HEK293 (cell line): ENCODE data around the gene PNRC1.

Experiments used
- HOXD13 ChIP-seq: sonication (generic); formaldehyde crosslinking; IDR thresholded peaks from 2 replicates; pipeline ENCODE4 v1.8.0; 2022; ENCODE audit warnings: missing genetic modification reagents, borderline replicate concordance
- KLF17 ChIP-seq: fragments of 450-650 bp; formaldehyde crosslinking; IDR thresholded peaks from 2 replicates; pipeline ENCODE4 v1.5.1; 2016; ENCODE audit warnings: missing biosample characterization, missing genetic modification characterization
- MEIS1 ChIP-seq: sonication (generic); formaldehyde crosslinking; IDR thresholded peaks from 2 replicates; pipeline ENCODE4 v1.8.1; 2022; ENCODE audit warnings: missing genetic modification reagents, mild to moderate bottlenecking, borderline replicate concordance
- PRDM10 ChIP-seq: fragments of 450-650 bp; formaldehyde crosslinking; IDR thresholded peaks from 2 replicates; pipeline ENCODE4 v1.5.1; 2016; ENCODE audit warnings: missing biosample characterization, missing genetic modification characterization
- RBAK ChIP-seq: fragments of 450-650 bp; formaldehyde crosslinking; IDR thresholded peaks from 2 replicates; pipeline ENCODE4 v1.5.1; 2016; ENCODE audit warnings: missing biosample characterization, missing genetic modification characterization
- SALL2 ChIP-seq: fragments of 450-650 bp; formaldehyde crosslinking; IDR thresholded peaks from 2 replicates; pipeline ENCODE4 v1.5.0; 2017; ENCODE audit warnings: missing biosample characterization, mild to moderate bottlenecking, missing genetic modification characterization, borderline replicate concordance
- TSHZ1 ChIP-seq: fragments of 450-650 bp; formaldehyde crosslinking; IDR thresholded peaks from 2 replicates; pipeline ENCODE4 v1.5.1; 2016; ENCODE audit warnings: missing biosample characterization, missing genetic modification characterization, borderline replicate concordance
- YY2 ChIP-seq: fragments of 450-650 bp; formaldehyde crosslinking; IDR thresholded peaks from 2 replicates; pipeline ENCODE4 v1.5.1; 2016; ENCODE audit warnings: missing biosample characterization, missing genetic modification characterization
- ZBTB44 ChIP-seq: fragments of 450-650 bp; IDR thresholded peaks from 2 replicates; pipeline ENCODE4 v1.5.1; 2018; ENCODE audit warnings: missing biosample characterization, mild to moderate bottlenecking, missing genetic modification characterization
- ZFP37 ChIP-seq: fragments of 450-650 bp; formaldehyde crosslinking; IDR thresholded peaks from 2 replicates; pipeline ENCODE4 v1.5.1; 2016; ENCODE audit warnings: missing biosample characterization, missing genetic modification characterization
- ZNF19 ChIP-seq: fragments of 450-650 bp; formaldehyde crosslinking; IDR thresholded peaks from 2 replicates; pipeline ENCODE4; 2016; ENCODE audit warnings: missing biosample characterization, missing genetic modification characterization, low read depth
- ZNF292 ChIP-seq: fragments of 450-650 bp; formaldehyde crosslinking; IDR thresholded peaks from 2 replicates; pipeline ENCODE4 v1.5.1; 2016; ENCODE audit warnings: low read depth, missing biosample characterization, missing genetic modification characterization, borderline replicate concordance
- ZNF362 ChIP-seq: fragments of 450-650 bp; formaldehyde crosslinking; IDR thresholded peaks from 2 replicates; pipeline ENCODE4 v1.5.1; 2016; ENCODE audit warnings: missing biosample characterization, missing genetic modification characterization
- ZNF37A ChIP-seq: fragments of 450-650 bp; IDR thresholded peaks from 2 replicates; pipeline ENCODE4 v1.5.1; 2018; ENCODE audit warnings: missing biosample characterization, missing genetic modification characterization
- ZNF426 ChIP-seq: fragments of 450-650 bp; formaldehyde crosslinking; IDR thresholded peaks from 2 replicates; pipeline ENCODE4 v1.5.1; 2017; ENCODE audit warnings: missing biosample characterization, missing genetic modification characterization, mild to moderate bottlenecking, inconsistent platforms, moderate library complexity
- ZNF518A ChIP-seq: fragments of 450-650 bp; formaldehyde crosslinking; conservative IDR thresholded peaks from 2 replicates; pipeline ENCODE4 v1.5.1; 2016; ENCODE audit warnings: low read depth, missing biosample characterization, missing genetic modification characterization
- ZNF558 ChIP-seq: fragments of 450-650 bp; formaldehyde crosslinking; IDR thresholded peaks from 2 replicates; pipeline ENCODE4 v1.5.1; 2016; ENCODE audit warnings: missing biosample characterization, missing genetic modification characterization
- ZNF707 ChIP-seq: fragments of 450-650 bp; formaldehyde crosslinking; IDR thresholded peaks from 2 replicates; pipeline ENCODE4 v1.5.1; 2016; ENCODE audit warnings: missing biosample characterization, missing genetic modification characterization
- ZSCAN5A ChIP-seq: fragments of 450-650 bp; formaldehyde crosslinking; IDR thresholded peaks from 2 replicates; pipeline ENCODE4 v1.5.1; 2016; ENCODE audit warnings: missing biosample characterization, missing genetic modification characterization

Gene PNRC1

GRCh38 chr6:89080281-89081128 lies at the start of gene PNRC1 (continued):
- TF ChIP-seq ZNF19 (tag by site-specific recombination) (no peak), ZNF362 (no peak), ZNF518A (tag by site-specific recombination) (no peak), ZNF292 (tag by site-specific recombination) (no peak), ZSCAN5A (tag by site-specific recombination) (no peak), TSHZ1 (tag by site-specific recombination) (no peak), ZNF426 (no peak), ZBTB44 (no peak), RBAK (tag by site-specific recombination) (no peak), ZNF707 (tag by site-specific recombination) (no peak), KLF17 (tag by site-specific recombination) (peak; percentile 47; the same call in 1 of the 2 replicates), SALL2 (tag by site-specific recombination) (no peak), YY2 (tag by site-specific recombination) (no peak), HOXD13 (no peak), ZFP37 (tag by site-specific recombination) (peak; percentile 86; the same call in 1 of the 2 replicates), ZNF558 (tag by site-specific recombination) (no peak), PRDM10 (no peak), ZNF37A (tag by site-specific recombination) (peak; percentile 85), MEIS1 (CRISPR knock-in tag) (no peak)
